ENCODE data around the gene GALNT1. TPM values are rescaled to one million over a fixed set of nuclear protein-coding genes. Genes with fewer than 3 reads are reported as not detected.

The GALNT1 gene
- total and polyA plus RNA-seq, 10 of the 15 experiments (the other 5 are each of a cell fraction or from before 2014, with no cell fraction given) = 8.0 to 53.7 (median 29.9) TPM

- TF ChIP-seq FOS (IDR thresholded peaks at IDR 0.05; ENCODE audit: borderline replicate concordance, extremely low read depth, insufficient read length) = no peak
- no peak for TF ChIP-seq BCLAF1 (IDR thresholded peaks at IDR 0.05)
- no peak for TF ChIP-seq HSF1 (IDR thresholded peaks at IDR 0.05; ENCODE audit: low read depth, low read length)
- TF ChIP-seq BCL11A (IDR thresholded peaks at IDR 0.05; ENCODE audit: low read depth, low read length) = no peak
- no peak for TF ChIP-seq IRF5 (IDR thresholded peaks at IDR 0.05; ENCODE audit: borderline replicate concordance)
- Histone ChIP-seq H3K4me2 (ENCODE audit: control insufficient read depth, insufficient read depth) (no peak overlapping the region), H3K79me2 (ENCODE audit: control insufficient read depth, insufficient read depth, low read length) (no peaks in the 10 kb centered on the region), H3K27ac (ENCODE audit: control insufficient read depth, insufficient read depth) (no peak overlapping the region), H3K9ac (ENCODE audit: control insufficient read depth, insufficient read depth, low read length) (no peak overlapping the region), H3K4me1 (ENCODE audit: control insufficient read depth, insufficient read depth, low read length) (peaks cover 4% of the 10 kb centered on the region), H3K27me3 (replicated peaks in 1 of 2; ENCODE audit: control insufficient read depth in 2 of 2, insufficient read depth in 2 of 2, low read length in 1 of 2) (no peaks in the 10 kb centered on the region), H2AFZ (ENCODE audit: control insufficient read depth, low read depth, low read length) (no peak overlapping the region), H3K9me3 (replicated peaks; ENCODE audit: control insufficient read depth, insufficient read depth, low read length) (no peaks in the 10 kb centered on the region), H4K20me1 (ENCODE audit: control insufficient read depth, insufficient read depth) (no peaks in the 10 kb centered on the region), H3K36me3 (ENCODE audit: control insufficient read depth in 2 of 2, insufficient read depth in 2 of 2, low read length in 1 of 2) (no peaks in the 10 kb centered on the region; a peak in 2 of 4 replicates), H3K4me3 (no peak overlapping the region)
- BruUV-seq (replicated peaks) = no TSS peak
- intact Hi-C loops (cut with micrococcal nuclease; ENCODE audit: unreplicated experiment) (loop anchor here (10.0 kb wide), 1 partner anchor 285 kb away; no protein-coding TSS in a partner anchor), in situ Hi-C loops (cut with MboI) (no loop called here)
- ChIA-PET POLR2A (no interaction called here), SMC1A (ENCODE audit: uncharacterized antibody, unreplicated experiment) (interaction anchor here (0.8 to 3.5 kb wide), 7 partner anchors 10 to 178 kb away, joined by 3 to 12 read pairs (median 4); no protein-coding TSS in a partner anchor), CTCF (interaction anchor here (0.8 to 1.9 kb wide), 5 partner anchors 10 to 303 kb away, joined by 3 to 6 read pairs (median 4); no protein-coding TSS in a partner anchor), RAD21 (ENCODE audit: unreplicated experiment) (interaction anchor here (0.5 to 1.2 kb wide), 3 partner anchors 211 to 300 kb away, joined by 3 read pairs; no protein-coding TSS in a partner anchor)
- DNase-seq (ENCODE audit: low read depth, low spot score) (no peak), ATAC-seq (no peak), FAIRE-seq (no peak)
- WGBS (ENCODE audit: insufficient coverage, insufficient replicate concordance, low lambda C conversion rate, missing lambda C conversion rate) = 90% methylated on average over 5 of the region's 5 CpGs
These were observed 108.2 kb downstream of the GALNT1 start for GRCh38 chr18:35689728-35690127.
